NT2/D1 (cell line): ENCODE data around the gene VPS37C.

ENCODE experiments used
- DNase-seq: peaks from one replicate; pipeline ENCODE4 v3.0.0-alpha.2; 2011; ENCODE audit warnings: low read depth, low spot score
- H3K27me3 ChIP-seq: 2 replicates; pipeline ENCODE4 v1.6.0; 2011; ENCODE audit warnings: mild to moderate bottlenecking; ENCODE audit not compliant: insufficient read length, insufficient read depth
- H3K36me3 ChIP-seq: 2 replicates; pipeline ENCODE4 v1.6.1; 2011; ENCODE audit warnings: mild to moderate bottlenecking, low read length, mixed read lengths; ENCODE audit not compliant: insufficient read depth, insufficient read length
- H3K4me1 ChIP-seq: 2 replicates; pipeline ENCODE4 v1.5.1; 2011; ENCODE audit not compliant: insufficient read depth, insufficient read length
- H3K4me3 ChIP-seq: 2 replicates; pipeline ENCODE4 v1.5.1; 2011; ENCODE audit warnings: low read depth; ENCODE audit not compliant: insufficient read length
- H3K9ac ChIP-seq: 2 replicates; pipeline ENCODE4 v1.6.0; 2011; ENCODE audit warnings: low read depth; ENCODE audit not compliant: insufficient read length
- H3K9me3 ChIP-seq: 2 replicates; pipeline ENCODE4 v1.5.1; 2011; ENCODE audit warnings: mild to moderate bottlenecking, low read length; ENCODE audit not compliant: insufficient read depth
- SUZ12 ChIP-seq: IDR thresholded peaks from 2 replicates; pipeline ENCODE4 v1.6.1; 2011; ENCODE audit not compliant: insufficient read length, insufficient read depth; ENCODE audit errors: extremely low read depth
- YY1 ChIP-seq: IDR thresholded peaks from 2 replicates; pipeline ENCODE4 v1.6.1; 2011; ENCODE audit not compliant: insufficient read length, insufficient read depth
- ZNF274 ChIP-seq: IDR thresholded peaks from 2 replicates; pipeline ENCODE4 v1.6.1; 2011; ENCODE audit warnings: mild to moderate bottlenecking, low read depth, low read length

VPS37C gene

DNA sequence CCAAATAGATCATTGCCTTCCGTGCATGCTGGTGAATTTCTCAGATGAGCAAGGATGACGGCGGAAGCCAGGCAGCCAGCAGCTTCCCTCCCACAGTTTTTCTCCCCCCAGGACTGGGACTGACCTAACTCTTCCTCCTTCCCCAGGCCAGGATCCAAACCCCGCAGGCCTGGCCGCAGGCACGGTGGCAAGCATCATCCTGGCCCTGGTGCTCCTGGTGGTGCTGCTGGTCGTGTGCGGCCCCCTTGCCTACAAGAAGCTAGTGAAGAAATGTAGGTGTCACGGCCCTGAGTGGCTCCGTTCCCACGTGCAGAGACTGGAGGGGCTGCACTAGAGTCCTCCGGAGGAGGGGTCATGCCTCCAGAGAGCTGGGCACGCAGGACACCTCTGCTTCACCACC is 38.5 kb downstream of the VPS37C start:
- H3K4me3 ChIP-seq: no peak overlapping the region
- TF ChIP-seq YY1 (no peak), SUZ12 (no peak), ZNF274 (no peak)
- no peak overlapping the region for H3K9ac ChIP-seq
- H3K27me3 ChIP-seq: no peaks in the 10 kb centered on the region
- no peaks in the 10 kb centered on the region for H3K9me3 ChIP-seq
- peaks cover 14% of the 10 kb centered on the region for H3K4me1 ChIP-seq
- H3K36me3 ChIP-seq: no peaks in the 10 kb centered on the region
- DNase-seq: no peak

DNA sequence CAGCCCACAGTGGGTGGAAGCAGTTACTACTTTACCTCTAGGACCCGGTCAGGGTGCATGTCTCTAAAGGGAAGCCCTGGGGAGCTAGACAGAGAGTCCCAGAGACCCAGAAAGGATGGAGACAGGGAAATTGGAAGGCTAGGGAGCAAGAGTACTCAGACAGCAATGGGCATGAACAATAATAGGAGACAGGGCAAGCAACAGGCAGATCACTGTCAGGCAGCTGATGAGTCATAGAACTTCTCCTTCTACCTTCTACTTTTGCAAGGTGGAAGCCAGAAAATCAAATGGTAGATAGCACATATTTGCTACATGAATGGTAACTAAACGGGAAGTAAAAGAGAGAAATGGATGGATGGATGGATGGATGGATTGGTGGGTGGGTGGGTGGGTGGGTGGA is 39.3 kb downstream of the VPS37C start:
- Histone ChIP-seq H3K36me3 (no peaks in the 10 kb centered on the region), H3K4me3 (no peak overlapping the region), H3K4me1 (peaks cover 14% of the 10 kb centered on the region), H3K27me3 (no peaks in the 10 kb centered on the region), H3K9me3 (no peaks in the 10 kb centered on the region), H3K9ac (peak overlapping the region; percentile 25)
- DNase-seq: no peak
- TF ChIP-seq YY1 (no peak), ZNF274 (no peak), SUZ12 (no peak)

DNA sequence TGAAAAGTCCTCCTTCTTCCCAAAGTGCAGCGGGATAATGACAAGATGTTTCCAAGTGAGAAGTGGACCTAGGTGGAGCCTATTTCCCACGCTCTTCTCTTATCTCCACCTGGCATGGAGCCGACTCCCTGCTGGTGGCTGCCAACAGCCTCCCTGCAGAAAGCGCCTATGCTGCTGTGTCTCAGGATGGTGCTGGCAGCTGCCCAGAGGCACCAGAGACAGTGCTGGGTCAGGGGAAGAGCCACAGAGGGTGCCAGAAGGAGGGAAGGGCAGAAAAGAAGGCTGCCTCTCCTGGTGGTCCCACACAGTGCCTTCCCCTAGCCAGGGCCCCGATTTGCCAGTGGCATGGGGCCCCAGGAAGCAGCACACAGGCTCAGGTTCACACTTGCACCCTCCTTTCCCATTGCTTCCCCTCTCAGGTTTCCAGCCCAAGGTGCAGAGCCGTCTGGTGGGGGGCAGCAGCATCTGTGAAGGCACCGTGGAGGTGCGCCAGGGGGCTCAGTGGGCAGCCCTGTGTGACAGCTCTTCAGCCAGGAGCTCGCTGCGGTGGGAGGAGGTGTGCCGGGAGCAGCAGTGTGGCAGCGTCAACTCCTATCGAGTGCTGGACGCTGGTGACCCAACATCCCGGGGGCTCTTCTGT is 39.9 kb downstream of the VPS37C start:
- Histone ChIP-seq H3K27me3 (no peaks in the 10 kb centered on the region), H3K9ac (peak overlapping the region; percentile 25), H3K4me1 (peaks cover 14% of the 10 kb centered on the region), H3K9me3 (no peaks in the 10 kb centered on the region), H3K36me3 (no peaks in the 10 kb centered on the region), H3K4me3 (no peak overlapping the region)
- TF ChIP-seq YY1 (no peak), SUZ12 (no peak), ZNF274 (no peak)
- no peak for DNase-seq

DNA sequence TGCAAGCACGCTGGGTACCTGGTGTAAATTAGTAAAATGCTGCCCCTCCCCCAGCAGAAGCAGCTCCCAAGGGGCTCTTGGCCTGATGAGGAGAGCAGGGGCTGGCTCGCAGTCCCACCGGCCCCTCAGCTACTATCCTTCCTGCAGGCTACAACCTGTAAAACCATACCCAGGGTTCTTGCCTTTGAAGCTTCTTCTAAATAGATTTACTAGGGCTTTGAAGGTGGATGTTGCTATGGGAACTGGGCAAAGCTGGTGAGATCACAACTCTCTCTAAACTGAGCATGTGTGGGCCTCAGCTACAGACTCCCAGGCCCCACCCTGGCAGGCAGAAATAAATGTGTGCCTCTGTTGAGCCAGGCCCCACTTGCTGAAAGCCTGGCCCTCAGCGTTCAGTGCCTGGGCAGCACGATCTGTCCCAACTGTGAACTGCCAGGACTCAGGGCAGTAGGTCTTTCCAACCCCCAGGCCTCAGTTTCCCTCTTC is 40.5 kb downstream of the VPS37C start:
- Histone ChIP-seq H3K27me3 (no peaks in the 10 kb centered on the region), H3K4me1 (peaks cover 13% of the 10 kb centered on the region), H3K9ac (no peak overlapping the region), H3K9me3 (no peaks in the 10 kb centered on the region), H3K36me3 (no peaks in the 10 kb centered on the region), H3K4me3 (no peak overlapping the region)
- DNase-seq: no peak
- TF ChIP-seq ZNF274 (no peak), YY1 (no peak)

DNA sequence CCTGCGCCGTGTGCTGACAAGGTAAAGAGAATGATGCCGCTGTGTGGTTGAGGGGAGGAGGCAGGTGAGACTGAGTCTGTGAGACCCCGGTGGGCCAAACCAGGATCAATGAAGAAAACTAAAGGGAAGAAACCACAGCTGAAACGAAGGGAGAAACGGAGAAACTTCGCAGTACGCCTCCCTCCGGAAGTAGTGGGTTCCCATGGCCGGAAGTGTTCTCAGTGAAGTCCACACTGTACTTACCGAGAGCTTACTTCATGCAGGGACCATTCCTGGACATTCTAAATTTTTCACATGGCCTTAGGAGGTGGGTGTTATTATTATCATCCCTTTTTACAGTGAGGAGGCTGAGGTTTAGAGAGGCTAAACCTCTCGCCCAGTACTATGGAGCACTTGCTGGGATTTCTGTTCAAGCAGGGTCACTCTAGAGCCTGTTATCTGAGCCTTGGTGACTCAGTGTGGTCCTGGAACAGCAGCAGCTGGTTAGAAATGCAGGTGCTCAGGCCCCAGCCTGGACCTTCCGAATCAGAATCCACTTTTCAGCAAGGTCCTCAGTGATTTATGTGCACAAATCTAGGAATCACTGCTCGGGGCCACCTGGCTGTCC is 41.0 kb downstream of the VPS37C start:
- Histone ChIP-seq H3K4me1 (peaks cover 11% of the 10 kb centered on the region), H3K36me3 (no peaks in the 10 kb centered on the region), H3K27me3 (no peaks in the 10 kb centered on the region), H3K9me3 (no peaks in the 10 kb centered on the region), H3K9ac (no peak overlapping the region), H3K4me3 (no peak overlapping the region)
- no peak for DNase-seq
- TF ChIP-seq YY1 (no peak), SUZ12 (no peak), ZNF274 (no peak)

- TF ChIP-seq ZNF274 (no peak), SUZ12 (no peak), YY1 (no peak)
- H3K9ac ChIP-seq: no peak overlapping the region
Measured at GRCh38 chr11:61119571-61119970, 41.7 kb downstream of the VPS37C start.

DNA sequence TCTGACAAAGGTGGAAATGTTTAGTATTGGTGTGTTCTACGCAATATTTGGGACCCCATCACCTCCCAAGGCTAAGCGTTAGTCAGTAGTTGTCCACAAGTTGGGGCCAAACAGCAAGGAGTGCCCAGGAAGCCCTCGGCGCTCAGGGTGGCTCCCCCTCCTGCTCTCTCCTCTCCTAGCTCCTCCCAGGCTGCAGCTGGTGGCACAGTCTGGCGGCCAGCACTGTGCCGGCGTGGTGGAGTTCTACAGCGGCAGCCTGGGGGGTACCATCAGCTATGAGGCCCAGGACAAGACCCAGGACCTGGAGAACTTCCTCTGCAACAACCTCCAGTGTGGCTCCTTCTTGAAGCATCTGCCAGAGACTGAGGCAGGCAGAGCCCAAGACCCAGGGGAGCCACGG is 42.2 kb downstream of the VPS37C start:
- H3K36me3 ChIP-seq: no peaks in the 10 kb centered on the region
- H3K9ac ChIP-seq: no peak overlapping the region
- H3K9me3 ChIP-seq: no peaks in the 10 kb centered on the region
- no peak overlapping the region for H3K4me3 ChIP-seq
- TF ChIP-seq YY1: no peak
- TF ChIP-seq ZNF274: no peak
- no peak for TF ChIP-seq SUZ12
- H3K4me1 ChIP-seq: peaks cover 9% of the 10 kb centered on the region
- no peaks in the 10 kb centered on the region for H3K27me3 ChIP-seq
- no peak for DNase-seq

More at GRCh38 chr11:61119571-61119970, 41.7 kb downstream of the VPS37C start:
- H3K4me3 ChIP-seq: no peak overlapping the region
- no peak for DNase-seq
- no peaks in the 10 kb centered on the region for H3K36me3 ChIP-seq
- no peaks in the 10 kb centered on the region for H3K9me3 ChIP-seq
- H3K27me3 ChIP-seq: no peaks in the 10 kb centered on the region
- peaks cover 9% of the 10 kb centered on the region for H3K4me1 ChIP-seq
